Neural cell (in vitro differentiated cells): Measurements from ENCODE around the gene PDIA6.

Experiments
- EP300 ChIP-seq: fragments of 450-650 bp; conservative IDR thresholded peaks from 2 replicates; pipeline ENCODE4 v1.6.1; 2014; ENCODE audit warnings: antibody characterized with exemption, mild to moderate bottlenecking, moderate library complexity; ENCODE audit not compliant: poor library complexity, severe bottlenecking
- EZH2 ChIP-seq: fragments of 200-600, 300-800 bp; shearing (Covaris generic), sonication (generic); IDR thresholded peaks from 2 replicates; pipeline ENCODE4 v1.6.1; 2014; ENCODE audit warnings: antibody characterized with exemption, low read length, borderline replicate concordance, mild to moderate bottlenecking; ENCODE audit not compliant: insufficient read depth, poor library complexity, severe bottlenecking
- POLR2AphosphoS5 ChIP-seq: IDR thresholded peaks from 2 replicates; pipeline ENCODE4 v1.6.1; 2012
- RAD21 ChIP-seq: fragments of 450-650 bp; conservative IDR thresholded peaks from 2 replicates; pipeline ENCODE4 v1.6.1; 2014; ENCODE audit warnings: antibody characterized with exemption, mild to moderate bottlenecking, moderate library complexity
- TAF1 ChIP-seq: IDR thresholded peaks from 2 replicates; pipeline ENCODE4 v1.6.1; 2012; ENCODE audit warnings: low read depth
- TF ChIP-seq, protein P1 (sequence below): fragments of 450-650 bp; IDR thresholded peaks from 2 replicates; pipeline ENCODE4 v1.5.1; 2014; ENCODE audit warnings: antibody characterized with exemption, mild to moderate bottlenecking, moderate library complexity; ENCODE audit not compliant: poor library complexity, severe bottlenecking
- TF ChIP-seq, protein P2 (sequence below): IDR thresholded peaks from 2 replicates; pipeline ENCODE4 v1.6.1; 2012; ENCODE audit warnings: borderline replicate concordance

DNA sequence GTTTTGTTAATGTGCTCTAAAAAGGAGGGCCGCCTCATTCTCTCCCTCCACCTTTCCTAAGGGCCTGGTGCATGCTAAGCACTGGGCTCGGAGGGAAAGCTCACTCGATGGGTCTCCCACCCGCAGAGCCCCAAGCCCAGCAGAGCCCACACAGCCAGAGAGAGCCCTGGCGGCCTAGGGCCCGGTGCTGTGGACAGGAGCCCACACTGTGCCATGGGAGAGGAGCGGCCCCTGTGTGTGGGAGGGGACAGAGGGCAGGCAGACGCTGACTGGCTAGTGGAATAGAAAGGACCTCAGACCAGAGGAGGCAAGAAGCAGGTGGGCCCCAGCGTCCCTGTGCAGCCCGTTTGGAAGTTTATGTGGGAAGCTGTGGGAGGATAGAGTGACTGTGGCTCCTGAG lies 49.7 kb upstream of the PDIA6 start:
- no peak for TF ChIP-seq POLR2AphosphoS5
- TF ChIP-seq, protein P1, sequence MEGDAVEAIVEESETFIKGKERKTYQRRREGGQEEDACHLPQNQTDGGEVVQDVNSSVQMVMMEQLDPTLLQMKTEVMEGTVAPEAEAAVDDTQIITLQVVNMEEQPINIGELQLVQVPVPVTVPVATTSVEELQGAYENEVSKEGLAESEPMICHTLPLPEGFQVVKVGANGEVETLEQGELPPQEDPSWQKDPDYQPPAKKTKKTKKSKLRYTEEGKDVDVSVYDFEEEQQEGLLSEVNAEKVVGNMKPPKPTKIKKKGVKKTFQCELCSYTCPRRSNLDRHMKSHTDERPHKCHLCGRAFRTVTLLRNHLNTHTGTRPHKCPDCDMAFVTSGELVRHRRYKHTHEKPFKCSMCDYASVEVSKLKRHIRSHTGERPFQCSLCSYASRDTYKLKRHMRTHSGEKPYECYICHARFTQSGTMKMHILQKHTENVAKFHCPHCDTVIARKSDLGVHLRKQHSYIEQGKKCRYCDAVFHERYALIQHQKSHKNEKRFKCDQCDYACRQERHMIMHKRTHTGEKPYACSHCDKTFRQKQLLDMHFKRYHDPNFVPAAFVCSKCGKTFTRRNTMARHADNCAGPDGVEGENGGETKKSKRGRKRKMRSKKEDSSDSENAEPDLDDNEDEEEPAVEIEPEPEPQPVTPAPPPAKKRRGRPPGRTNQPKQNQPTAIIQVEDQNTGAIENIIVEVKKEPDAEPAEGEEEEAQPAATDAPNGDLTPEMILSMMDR = no peak
- TF ChIP-seq RAD21 = no peak
- TF ChIP-seq TAF1 = no peak
- TF ChIP-seq, protein P2, sequence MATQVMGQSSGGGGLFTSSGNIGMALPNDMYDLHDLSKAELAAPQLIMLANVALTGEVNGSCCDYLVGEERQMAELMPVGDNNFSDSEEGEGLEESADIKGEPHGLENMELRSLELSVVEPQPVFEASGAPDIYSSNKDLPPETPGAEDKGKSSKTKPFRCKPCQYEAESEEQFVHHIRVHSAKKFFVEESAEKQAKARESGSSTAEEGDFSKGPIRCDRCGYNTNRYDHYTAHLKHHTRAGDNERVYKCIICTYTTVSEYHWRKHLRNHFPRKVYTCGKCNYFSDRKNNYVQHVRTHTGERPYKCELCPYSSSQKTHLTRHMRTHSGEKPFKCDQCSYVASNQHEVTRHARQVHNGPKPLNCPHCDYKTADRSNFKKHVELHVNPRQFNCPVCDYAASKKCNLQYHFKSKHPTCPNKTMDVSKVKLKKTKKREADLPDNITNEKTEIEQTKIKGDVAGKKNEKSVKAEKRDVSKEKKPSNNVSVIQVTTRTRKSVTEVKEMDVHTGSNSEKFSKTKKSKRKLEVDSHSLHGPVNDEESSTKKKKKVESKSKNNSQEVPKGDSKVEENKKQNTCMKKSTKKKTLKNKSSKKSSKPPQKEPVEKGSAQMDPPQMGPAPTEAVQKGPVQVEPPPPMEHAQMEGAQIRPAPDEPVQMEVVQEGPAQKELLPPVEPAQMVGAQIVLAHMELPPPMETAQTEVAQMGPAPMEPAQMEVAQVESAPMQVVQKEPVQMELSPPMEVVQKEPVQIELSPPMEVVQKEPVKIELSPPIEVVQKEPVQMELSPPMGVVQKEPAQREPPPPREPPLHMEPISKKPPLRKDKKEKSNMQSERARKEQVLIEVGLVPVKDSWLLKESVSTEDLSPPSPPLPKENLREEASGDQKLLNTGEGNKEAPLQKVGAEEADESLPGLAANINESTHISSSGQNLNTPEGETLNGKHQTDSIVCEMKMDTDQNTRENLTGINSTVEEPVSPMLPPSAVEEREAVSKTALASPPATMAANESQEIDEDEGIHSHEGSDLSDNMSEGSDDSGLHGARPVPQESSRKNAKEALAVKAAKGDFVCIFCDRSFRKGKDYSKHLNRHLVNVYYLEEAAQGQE = no peak
- no peak for TF ChIP-seq EZH2
- TF ChIP-seq EP300 = no peak
